HCT116 (cell line): ENCODE data around the gene TOB2.

ENCODE experiments used
- EZH2 ChIP-seq: fragments of 200-600 bp; sonication (generic); IDR thresholded peaks from 2 replicates; pipeline ENCODE4 v1.6.1; 2017; ENCODE audit warnings: antibody characterized with exemption, mixed run types
- EZH2phosphoT487 ChIP-seq: fragments of 200-600 bp; IDR thresholded peaks from 2 replicates; pipeline ENCODE4 v1.6.1; 2018; ENCODE audit warnings: antibody characterized with exemption, borderline replicate concordance
- FOSL1 ChIP-seq: IDR thresholded peaks from 2 replicates; pipeline ENCODE4 v1.6.1; 2012; ENCODE audit warnings: low read depth
- POLR2AphosphoS5 ChIP-seq: IDR thresholded peaks from 2 replicates; pipeline ENCODE4 v1.6.1; 2011; ENCODE audit warnings: mild to moderate bottlenecking, low read depth, low read length, moderate library complexity
- ZNF274 ChIP-seq: fragments of 200-500 bp; sonication (Bioruptor generic); IDR thresholded peaks from 2 replicates; pipeline ENCODE4 v1.6.1; 2014; ENCODE audit warnings: mild to moderate bottlenecking, low read depth, low read length, inconsistent platforms
- TF ChIP-seq, protein P1 (sequence below), 3 experiments: fragments of 200-600 bp in 1 of 3; sonication (generic) in 1 of 3; IDR thresholded peaks in 2 of 3; conservative IDR thresholded peaks in 1 of 3; 2 replicates each; pipeline ENCODE4 v1.5.1; 2012 to 2017; ENCODE audit warnings: low read depth in 2 of 3, low read length in 2 of 3, antibody characterized with exemption in 1 of 3, borderline replicate concordance in 1 of 3, control low read depth in 1 of 3, mild to moderate bottlenecking in 1 of 3, mixed read lengths in 1 of 3, mixed run types in 1 of 3, moderate library complexity in 1 of 3; ENCODE audit not compliant: insufficient read depth in 1 of 3

DNA sequence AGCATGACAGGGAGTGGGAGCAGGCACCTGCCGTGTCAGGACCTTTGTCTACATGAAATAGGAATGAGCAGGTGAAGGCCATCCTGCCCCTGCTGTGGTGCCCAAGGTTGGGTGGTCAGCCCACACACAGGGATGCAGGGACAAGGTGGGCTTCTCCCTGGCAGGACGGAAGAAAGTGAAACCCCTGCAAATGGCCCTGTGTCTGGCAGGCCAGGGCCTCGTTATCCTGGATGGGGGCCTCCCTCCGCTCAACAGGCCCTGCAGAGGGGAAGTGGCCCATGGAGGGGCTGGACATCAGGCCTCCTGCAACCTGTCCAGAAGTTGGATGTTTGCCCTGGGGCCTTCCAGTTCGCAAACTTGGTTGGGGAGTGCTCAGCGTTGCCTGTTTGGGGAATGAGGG is 14.9 kb downstream of the TOB2 start:
- TF ChIP-seq, protein P1, sequence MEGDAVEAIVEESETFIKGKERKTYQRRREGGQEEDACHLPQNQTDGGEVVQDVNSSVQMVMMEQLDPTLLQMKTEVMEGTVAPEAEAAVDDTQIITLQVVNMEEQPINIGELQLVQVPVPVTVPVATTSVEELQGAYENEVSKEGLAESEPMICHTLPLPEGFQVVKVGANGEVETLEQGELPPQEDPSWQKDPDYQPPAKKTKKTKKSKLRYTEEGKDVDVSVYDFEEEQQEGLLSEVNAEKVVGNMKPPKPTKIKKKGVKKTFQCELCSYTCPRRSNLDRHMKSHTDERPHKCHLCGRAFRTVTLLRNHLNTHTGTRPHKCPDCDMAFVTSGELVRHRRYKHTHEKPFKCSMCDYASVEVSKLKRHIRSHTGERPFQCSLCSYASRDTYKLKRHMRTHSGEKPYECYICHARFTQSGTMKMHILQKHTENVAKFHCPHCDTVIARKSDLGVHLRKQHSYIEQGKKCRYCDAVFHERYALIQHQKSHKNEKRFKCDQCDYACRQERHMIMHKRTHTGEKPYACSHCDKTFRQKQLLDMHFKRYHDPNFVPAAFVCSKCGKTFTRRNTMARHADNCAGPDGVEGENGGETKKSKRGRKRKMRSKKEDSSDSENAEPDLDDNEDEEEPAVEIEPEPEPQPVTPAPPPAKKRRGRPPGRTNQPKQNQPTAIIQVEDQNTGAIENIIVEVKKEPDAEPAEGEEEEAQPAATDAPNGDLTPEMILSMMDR (IDR thresholded peaks at IDR 0.05 in 2 of 3, conservative IDR thresholded peaks at IDR 0.05 in 1 of 3; ENCODE audit: borderline replicate concordance in 1 of 3, insufficient read depth in 1 of 3, low read depth in 2 of 3, low read length in 2 of 3), result no peak
- TF ChIP-seq FOSL1 (no peak), ZNF274 (no peak), EZH2 (no peak), POLR2AphosphoS5 (no peak), EZH2phosphoT487 (no peak)
